ENCODE results near the gene PCNX2. TPM values are rescaled to one million over a fixed set of nuclear protein-coding genes. Genes with fewer than 3 reads are reported as not detected.
"Not testable (repeated sequence)": the region's sequence is repeated elsewhere in the genome, so short reads cannot be mapped to it uniquely, and the experiment has no call there.

Gene PCNX2
- total RNA-seq, 1 experiment from 2014 or later: 11.0 TPM

GRCh38 chr1:233211595-233211994 lies 83.9 kb downstream of the PCNX2 start:
- no peaks in the 10 kb centered on the region for H3K36me3 ChIP-seq
- no peaks in the 10 kb centered on the region for H3K4me1 ChIP-seq (replicated peaks)
- no peak for DNase-seq (ENCODE audit: low read depth in 1 of 2, low spot score in 2 of 2)
- H3K27ac ChIP-seq: no peak overlapping the region
- H3K4me3 ChIP-seq: no peak overlapping the region
- H3K27me3 ChIP-seq (replicated peaks): no peaks in the 10 kb centered on the region
- no peaks in the 10 kb centered on the region for H3K9me3 ChIP-seq (replicated peaks)

GRCh38 chr1:233211106-233211505 lies 84.4 kb downstream of the PCNX2 start:
- DNase-seq (ENCODE audit: low read depth in 1 of 2, low spot score in 2 of 2): no peak
- no peaks in the 10 kb centered on the region for H3K4me1 ChIP-seq (replicated peaks)
- H3K27ac ChIP-seq: no peak overlapping the region
- H3K4me3 ChIP-seq: no peak overlapping the region
- no peaks in the 10 kb centered on the region for H3K36me3 ChIP-seq
- no peaks in the 10 kb centered on the region for H3K9me3 ChIP-seq (replicated peaks)
- no peaks in the 10 kb centered on the region for H3K27me3 ChIP-seq (replicated peaks)

- Histone ChIP-seq H3K9me3 (replicated peaks) (no peaks in the 10 kb centered on the region), H3K4me1 (replicated peaks) (no peaks in the 10 kb centered on the region), H3K36me3 (peaks cover 3% of the 10 kb centered on the region; the same call in 1 of the 2 replicates), H3K27ac (no peak overlapping the region), H3K27me3 (replicated peaks) (no peaks in the 10 kb centered on the region), H3K4me3 (no peak overlapping the region)
- no peak for DNase-seq (ENCODE audit: low read depth in 1 of 2, low spot score in 2 of 2)
Measured at GRCh38 chr1:233209481-233209880, 86.0 kb downstream of the PCNX2 start.

- Histone ChIP-seq H3K9me3 (replicated peaks) (no peaks in the 10 kb centered on the region), H3K4me1 (replicated peaks) (no peaks in the 10 kb centered on the region), H3K4me3 (no peak overlapping the region), H3K27me3 (replicated peaks) (no peaks in the 10 kb centered on the region), H3K36me3 (peaks cover 6% of the 10 kb centered on the region; the same call in 1 of the 2 replicates), H3K27ac (no peak overlapping the region)
- no peak for DNase-seq (ENCODE audit: low read depth in 1 of 2, low spot score in 2 of 2)
Measured at GRCh38 chr1:233208687-233209086, 86.8 kb downstream of the PCNX2 start.

GRCh38 chr1:233197940-233198339 lies 97.6 kb downstream of the PCNX2 start:
- peaks cover 9% of the 10 kb centered on the region for H3K36me3 ChIP-seq
- H3K4me1 ChIP-seq (replicated peaks): peaks cover 12% of the 10 kb centered on the region
- no peaks in the 10 kb centered on the region for H3K27me3 ChIP-seq (replicated peaks)
- no peak for DNase-seq (ENCODE audit: low read depth in 1 of 2, low spot score in 2 of 2)
- 0 out of 2 replicates have a peak, but pooled peaks cover 3% of the 10 kb centered on the region for H3K9me3 ChIP-seq (replicated peaks)
- no peak overlapping the region for H3K4me3 ChIP-seq
- no peak overlapping the region for H3K27ac ChIP-seq

GRCh38 chr1:233193741-233194140 lies 101.8 kb downstream of the PCNX2 start:
- Histone ChIP-seq H3K4me3 (no peak overlapping the region), H3K4me1 (replicated peaks) (no peaks in the 10 kb centered on the region), H3K27ac (no peak overlapping the region), H3K36me3 (peaks cover 9% of the 10 kb centered on the region), H3K27me3 (replicated peaks) (no peaks in the 10 kb centered on the region), H3K9me3 (replicated peaks) (0 out of 2 replicates have a peak, but pooled peaks cover 3% of the 10 kb centered on the region)
- DNase-seq (ENCODE audit: low read depth in 1 of 2, low spot score in 2 of 2): no peak

- H3K36me3 ChIP-seq: no peaks in the 10 kb centered on the region
- no peak overlapping the region for H3K4me3 ChIP-seq
- no peaks in the 10 kb centered on the region for H3K27me3 ChIP-seq (replicated peaks)
- DNase-seq (ENCODE audit: low read depth in 1 of 2, low spot score in 2 of 2): no peak
- H3K4me1 ChIP-seq (replicated peaks): no peaks in the 10 kb centered on the region
- no peak overlapping the region for H3K27ac ChIP-seq
- 0 out of 2 replicates have a peak, but pooled peaks cover 3% of the 10 kb centered on the region for H3K9me3 ChIP-seq (replicated peaks)
Measured at GRCh38 chr1:233190987-233191386, 104.5 kb downstream of the PCNX2 start.

GRCh38 chr1:233189526-233189925 lies 106.0 kb downstream of the PCNX2 start:
- Histone ChIP-seq H3K4me1 (replicated peaks) (no peaks in the 10 kb centered on the region), H3K27ac (no peak overlapping the region), H3K27me3 (replicated peaks) (no peaks in the 10 kb centered on the region), H3K9me3 (replicated peaks) (no peaks in the 10 kb centered on the region), H3K36me3 (no peaks in the 10 kb centered on the region), H3K4me3 (no peak overlapping the region)
- no peak for DNase-seq (ENCODE audit: low read depth in 1 of 2, low spot score in 2 of 2)

GRCh38 chr1:233188061-233188460 lies 107.5 kb downstream of the PCNX2 start:
- Histone ChIP-seq H3K36me3 (0 out of 2 replicates have a peak, but pooled peaks cover 3% of the 10 kb centered on the region), H3K27ac (no peak overlapping the region), H3K4me3 (no peak overlapping the region), H3K9me3 (replicated peaks) (no peaks in the 10 kb centered on the region), H3K27me3 (replicated peaks) (no peaks in the 10 kb centered on the region), H3K4me1 (replicated peaks) (peaks cover 9% of the 10 kb centered on the region)
- no peak for DNase-seq (ENCODE audit: low read depth in 1 of 2, low spot score in 2 of 2)

- Histone ChIP-seq H3K4me3 (no peak overlapping the region), H3K27me3 (replicated peaks) (no peaks in the 10 kb centered on the region), H3K4me1 (replicated peaks) (peaks cover 9% of the 10 kb centered on the region), H3K9me3 (replicated peaks) (no peaks in the 10 kb centered on the region), H3K27ac (no peak overlapping the region), H3K36me3 (peaks cover 8% of the 10 kb centered on the region; the same call in 1 of the 2 replicates)
- DNase-seq (ENCODE audit: low read depth in 1 of 2, low spot score in 2 of 2): no peak
Measured at GRCh38 chr1:233183226-233184020, 112.1 kb downstream of the PCNX2 start.

GRCh38 chr1:233182587-233182986 lies 112.9 kb downstream of the PCNX2 start:
- no peak for DNase-seq (ENCODE audit: low read depth in 1 of 2, low spot score in 2 of 2)
- Histone ChIP-seq H3K27ac (no peak overlapping the region), H3K27me3 (replicated peaks) (no peaks in the 10 kb centered on the region), H3K4me3 (no peak overlapping the region), H3K36me3 (peaks cover 17% of the 10 kb centered on the region), H3K4me1 (replicated peaks) (peaks cover 9% of the 10 kb centered on the region), H3K9me3 (replicated peaks) (no peaks in the 10 kb centered on the region)

- peaks cover 9% of the 10 kb centered on the region for H3K4me1 ChIP-seq (replicated peaks)
- H3K27ac ChIP-seq: no peak overlapping the region
- DNase-seq (ENCODE audit: low read depth in 1 of 2, low spot score in 2 of 2): no peak
- peaks cover 23% of the 10 kb centered on the region for H3K36me3 ChIP-seq
- H3K27me3 ChIP-seq (replicated peaks): no peaks in the 10 kb centered on the region
- no peaks in the 10 kb centered on the region for H3K9me3 ChIP-seq (replicated peaks)
- H3K4me3 ChIP-seq: no peak overlapping the region
Measured at GRCh38 chr1:233180641-233181364, 114.7 kb downstream of the PCNX2 start.

GRCh38 chr1:233179638-233180037 lies 115.9 kb downstream of the PCNX2 start:
- H3K4me3 ChIP-seq; H3K27me3 ChIP-seq (replicated peaks); H3K27ac ChIP-seq; H3K4me1 ChIP-seq (replicated peaks); DNase-seq (ENCODE audit: low read depth in 1 of 2, low spot score in 2 of 2); H3K9me3 ChIP-seq (replicated peaks): not testable (repeated sequence)
- H3K36me3 ChIP-seq: peaks cover 27% of the 10 kb centered on the region

- Histone ChIP-seq H3K4me1 (replicated peaks) (no peaks in the 10 kb centered on the region), H3K9me3 (replicated peaks) (no peaks in the 10 kb centered on the region), H3K27me3 (replicated peaks) (no peaks in the 10 kb centered on the region), H3K4me3 (no peak overlapping the region), H3K36me3 (peaks cover 12% of the 10 kb centered on the region; the same call in 1 of the 2 replicates), H3K27ac (no peak overlapping the region)
- peak in 1 of 2 experiments; percentile 11 for DNase-seq (ENCODE audit: low read depth in 1 of 2, low spot score in 2 of 2)
Measured at GRCh38 chr1:233172201-233172600, 123.3 kb downstream of the PCNX2 start.
